ENCODE results near the gene S100A7. TPM values are rescaled to one million over a fixed set of nuclear protein-coding genes. Genes with fewer than 3 reads are reported as not detected.
"Not testable (repeated sequence)": the region's sequence is repeated elsewhere in the genome, so short reads cannot be mapped to it uniquely, and the experiment has no call there.

The S100A7 gene
- polyA plus RNA-seq, 5 donors, result not detected

- no peak for DNase-seq
Measured at GRCh38 chr1:153431427-153431826, 29.0 kb downstream of the S100A7 start.

DNA sequence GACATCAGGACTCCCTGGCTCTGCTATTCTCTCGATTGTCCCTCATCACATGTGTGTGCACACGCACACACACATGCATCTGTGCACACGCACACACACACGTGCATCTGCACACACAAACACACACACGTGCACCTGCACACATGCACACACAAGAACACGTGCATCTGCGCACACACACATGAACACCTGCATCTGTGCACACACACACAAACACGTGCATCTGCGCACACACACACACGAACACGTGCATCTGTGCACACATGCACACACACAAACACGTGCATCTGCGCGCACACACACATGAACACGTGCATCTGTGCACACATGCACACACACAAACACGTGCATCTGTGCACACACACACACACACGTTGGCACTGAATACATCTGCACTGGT is 29.4 kb downstream of the S100A7 start:
- no peak for DNase-seq

DNA sequence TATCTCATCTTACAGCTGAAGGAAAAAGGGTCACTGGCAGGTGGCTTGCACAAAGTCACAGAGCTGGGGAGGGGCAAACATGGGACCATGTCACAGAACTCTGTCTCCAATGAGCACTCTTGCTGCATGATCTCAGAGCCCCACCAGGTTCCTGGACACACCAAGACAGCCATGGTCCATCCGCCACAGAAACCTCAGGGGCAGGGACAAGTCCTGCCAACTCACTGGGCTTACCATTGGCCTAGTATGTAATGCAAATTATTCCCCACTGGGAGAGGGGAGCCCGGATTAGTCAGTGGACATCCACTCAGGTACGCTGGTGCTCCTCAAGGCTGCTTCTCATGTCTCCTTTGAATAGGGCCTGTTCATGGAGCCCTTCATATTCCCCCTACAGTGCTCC is 29.9 kb downstream of the S100A7 start:
- DNase-seq, result no peak

- DNase-seq, result no peak
Measured at GRCh38 chr1:153430166-153430553, 30.3 kb downstream of the S100A7 start.

DNA sequence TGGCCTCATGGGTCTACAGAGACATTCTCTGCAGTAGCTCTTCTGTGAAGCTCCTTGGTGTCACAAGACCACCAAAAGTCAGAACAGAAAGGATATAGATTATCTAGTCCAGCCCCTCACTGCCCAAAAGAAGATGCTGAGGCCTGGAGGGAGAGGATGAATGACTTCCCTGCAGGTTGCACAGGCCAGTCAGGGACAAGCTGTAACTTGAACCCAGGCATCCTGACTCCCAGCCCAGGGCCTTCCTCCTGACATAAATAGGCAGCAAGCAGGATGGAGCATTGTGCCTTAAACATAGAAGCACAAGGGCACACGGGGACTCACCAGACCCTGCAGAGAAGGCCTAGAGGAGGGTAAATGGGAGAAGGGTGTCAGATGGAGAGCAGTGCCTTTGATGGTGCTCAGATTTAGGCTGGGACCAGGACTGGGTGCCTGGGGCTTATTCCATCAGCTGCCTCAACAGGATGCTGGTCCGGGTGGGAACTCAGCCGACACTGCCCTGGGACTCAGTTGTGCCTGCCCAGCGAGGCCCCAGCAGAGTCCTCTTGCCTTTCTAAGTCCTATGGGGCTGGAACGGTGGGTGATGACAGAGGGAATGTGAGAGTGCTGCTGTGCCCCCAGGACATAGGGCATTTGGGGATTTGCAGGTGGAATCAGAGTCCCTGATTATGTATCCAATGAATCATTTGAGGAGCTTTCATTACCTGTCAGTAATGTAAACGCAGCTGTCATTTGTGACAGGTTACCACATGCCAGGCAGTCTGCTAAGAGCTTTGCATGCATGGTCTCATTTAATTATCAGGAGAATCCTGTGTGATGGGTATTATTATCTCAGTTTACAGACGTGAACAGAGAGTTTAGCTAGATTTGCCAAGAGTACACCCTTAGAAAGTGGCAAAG is 30.9 kb downstream of the S100A7 start:
- no peak for DNase-seq

DNA sequence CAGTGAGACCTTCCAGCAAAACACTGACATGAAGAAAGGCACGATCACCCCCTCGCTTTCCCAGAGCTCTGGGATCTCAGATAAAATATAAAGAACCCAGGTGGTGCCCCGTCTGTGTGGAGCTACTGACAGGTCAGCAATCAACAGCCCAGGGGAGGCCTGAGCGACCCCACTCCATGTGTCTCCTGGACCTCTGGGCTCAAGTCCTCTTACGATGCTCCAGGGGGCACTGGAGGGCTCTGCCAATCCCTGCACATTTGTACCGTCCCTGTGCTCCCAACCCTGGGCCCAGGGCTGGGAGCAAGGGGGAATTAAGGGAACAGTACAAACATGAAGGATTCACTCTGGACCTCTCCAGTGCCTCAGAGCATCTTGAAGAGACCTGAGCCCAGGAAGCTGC is 31.7 kb downstream of the S100A7 start:
- DNase-seq, result no peak

DNA sequence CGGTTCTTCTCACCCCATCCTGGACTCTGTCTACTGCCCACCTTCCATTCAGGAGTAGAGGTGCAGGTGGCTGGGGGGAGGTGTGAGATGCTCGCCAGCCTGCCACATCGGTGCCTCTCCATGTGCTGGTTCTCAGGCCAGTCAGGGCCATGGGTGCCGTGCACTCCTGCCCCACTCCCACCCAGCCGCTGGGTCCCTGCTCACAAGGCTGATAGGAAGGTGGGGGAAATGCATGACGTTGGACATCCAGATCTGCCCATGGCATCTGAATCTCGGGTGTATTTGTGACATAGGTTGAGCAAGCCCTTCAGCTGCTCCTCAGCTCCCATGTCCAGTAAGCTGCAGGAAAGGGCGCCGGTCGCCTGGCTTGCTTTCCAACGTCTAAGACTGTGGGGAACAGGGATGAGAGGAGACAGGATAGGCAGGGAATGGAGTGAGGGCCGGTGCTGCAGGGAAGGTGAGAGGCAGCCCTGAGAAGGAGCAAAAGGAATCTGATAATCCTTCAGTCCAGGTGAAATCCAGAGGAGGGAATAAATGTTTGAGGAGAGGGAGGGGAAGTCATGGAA is 32.3 kb downstream of the S100A7 start:
- no peak for DNase-seq

GRCh38 chr1:153426809-153427208 is 33.6 kb downstream of the S100A7 start:
- DNase-seq, result no peak

DNA sequence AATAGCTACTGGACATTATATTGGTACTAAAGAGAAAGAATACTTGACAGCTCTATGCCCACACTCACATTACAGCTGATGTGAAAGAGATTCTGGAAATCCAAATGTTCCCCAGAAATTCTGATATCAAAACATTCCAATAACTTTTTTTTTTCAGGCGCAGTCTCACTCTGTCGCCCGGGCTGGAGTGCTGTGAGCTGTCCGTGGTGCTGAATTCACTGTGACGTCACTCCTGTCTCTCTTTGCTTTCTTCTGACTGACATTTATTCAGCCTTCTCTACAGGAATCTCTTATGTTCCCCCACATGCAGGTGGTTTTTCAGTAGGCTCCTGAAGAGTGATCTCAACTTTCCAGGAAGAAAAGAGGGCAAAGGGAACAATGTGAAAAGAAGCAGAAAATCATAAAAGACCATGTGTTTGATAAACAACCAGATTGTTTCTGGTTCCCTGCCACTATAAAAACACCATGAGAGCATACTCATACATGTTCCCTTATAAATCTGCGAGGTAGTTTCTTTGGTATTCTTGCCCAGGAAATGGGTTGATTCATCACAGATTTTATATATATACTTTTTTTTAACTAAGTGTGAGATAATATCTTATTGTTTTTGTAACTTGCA is 37.9 kb downstream of the S100A7 start:
- DNase-seq, result peak; percentile 62 to 75

DNA sequence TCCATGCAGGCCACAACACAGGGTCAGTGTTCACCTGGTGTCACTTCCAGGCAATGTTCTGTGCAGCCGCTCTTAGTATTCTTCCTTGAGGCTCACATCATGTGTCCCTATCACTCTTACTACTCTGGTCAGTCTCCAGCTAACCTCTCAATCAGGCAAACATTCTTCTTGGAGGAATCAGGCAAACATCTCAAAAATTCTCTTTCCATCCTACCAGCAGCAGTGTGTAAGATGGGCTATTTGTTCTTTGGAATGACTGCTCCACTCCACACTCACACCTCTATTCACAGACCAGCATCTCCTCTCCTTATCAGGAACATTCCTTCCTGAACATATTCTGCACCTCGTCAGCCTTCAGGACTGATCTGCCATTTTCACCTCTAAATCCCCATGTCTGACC is 40.1 kb downstream of the S100A7 start:
- no peak for DNase-seq

DNA sequence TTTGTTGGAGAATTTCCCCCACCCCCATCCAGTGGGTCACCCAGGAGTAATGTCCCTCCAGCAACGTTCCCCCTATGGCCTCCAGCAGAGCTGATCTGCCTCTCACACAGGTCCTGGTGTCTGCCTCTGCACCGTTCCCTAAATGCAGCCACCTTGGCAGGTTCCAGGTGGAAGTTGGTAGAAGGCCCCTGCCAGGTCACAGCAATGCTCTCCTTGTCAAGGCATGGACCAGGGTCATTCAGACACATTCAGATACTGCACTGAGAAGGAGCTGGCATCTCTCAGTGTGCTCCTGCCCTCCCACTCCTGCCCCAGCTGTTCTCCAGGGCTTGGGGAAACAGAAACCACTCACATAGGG is 41.0 kb downstream of the S100A7 start:
- DNase-seq, result not testable (repeated sequence)

- not testable (repeated sequence) for DNase-seq
Measured at GRCh38 chr1:153418758-153419435, 41.6 kb downstream of the S100A7 start.

DNA sequence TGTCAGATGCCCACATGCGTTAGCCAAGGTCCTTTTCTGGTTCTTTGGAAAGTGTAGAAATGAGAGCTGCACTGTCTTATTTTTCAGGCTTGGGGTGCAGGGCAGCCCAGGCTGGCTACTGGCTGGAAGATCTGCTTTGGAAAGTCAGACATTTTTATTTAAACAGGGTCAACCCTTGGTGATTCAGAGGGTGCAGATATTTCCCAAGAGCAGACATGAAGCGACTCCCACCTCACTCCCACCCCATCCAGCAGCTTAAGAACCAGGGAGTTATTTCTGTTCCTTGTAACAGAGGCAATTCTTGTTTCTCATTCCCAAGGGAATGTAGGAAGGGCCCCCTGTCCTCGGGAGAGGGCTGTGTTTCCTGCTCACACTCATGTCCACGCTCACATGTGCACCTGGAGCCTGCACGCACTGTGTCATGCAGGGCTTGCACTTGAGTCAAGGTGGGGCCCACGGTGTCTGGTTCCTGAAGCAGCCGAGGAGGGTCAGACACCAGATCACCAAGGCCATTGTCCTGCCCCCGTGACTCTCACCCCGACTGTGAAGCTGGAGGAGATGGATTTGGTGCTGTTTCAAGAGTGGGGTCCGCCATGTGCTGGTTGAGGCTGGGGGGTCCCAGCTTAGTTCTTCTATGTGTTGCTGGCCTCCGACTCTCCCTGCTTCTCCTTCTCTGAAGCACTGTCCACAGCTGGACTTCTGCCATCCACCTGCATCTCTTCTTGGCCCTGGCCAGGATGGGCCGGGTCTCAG is 43.1 kb downstream of the S100A7 start:
- no peak for DNase-seq

DNA sequence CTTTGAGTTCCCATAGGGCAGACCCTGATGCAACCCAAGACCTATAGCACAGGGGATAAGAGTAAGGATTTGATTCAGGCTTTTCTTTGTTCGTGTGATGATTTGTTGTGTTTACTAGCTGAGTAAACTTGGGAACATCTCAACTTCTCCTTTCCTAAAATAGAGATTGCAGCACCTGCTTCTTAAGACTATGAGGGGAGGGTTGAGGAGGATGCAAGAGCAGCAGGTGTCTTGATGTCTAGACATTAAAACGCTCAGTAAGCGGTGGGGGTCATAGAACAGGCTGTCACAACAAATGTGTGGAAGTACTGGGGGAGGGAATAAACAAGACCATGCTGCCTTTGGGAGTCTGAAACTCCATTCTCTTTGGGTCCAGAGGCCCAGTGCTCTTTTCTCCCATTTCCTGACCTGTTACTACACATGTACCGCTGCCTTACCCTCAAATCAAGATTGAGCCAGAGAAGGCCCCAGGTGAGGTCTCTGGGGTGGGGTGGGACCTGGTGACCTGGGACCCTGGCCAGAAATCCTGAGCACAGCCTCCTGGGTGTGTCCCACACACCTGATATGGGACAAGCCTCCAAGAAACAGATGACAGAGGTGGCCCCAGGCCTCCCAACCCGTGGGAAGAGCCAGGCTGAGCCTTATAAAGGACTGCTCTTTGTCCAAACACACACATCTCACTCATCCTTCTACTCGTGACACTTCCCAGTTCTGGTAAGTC is 44.4 kb downstream of the S100A7 start, which contains the start of gene S100A7A:
S100A7A (plus strand) TSS at position 671 of the 721 bp plus-strand sequence. CDS start 1,563 bp downstream, outside the sequence.
- no peak for DNase-seq

DNA sequence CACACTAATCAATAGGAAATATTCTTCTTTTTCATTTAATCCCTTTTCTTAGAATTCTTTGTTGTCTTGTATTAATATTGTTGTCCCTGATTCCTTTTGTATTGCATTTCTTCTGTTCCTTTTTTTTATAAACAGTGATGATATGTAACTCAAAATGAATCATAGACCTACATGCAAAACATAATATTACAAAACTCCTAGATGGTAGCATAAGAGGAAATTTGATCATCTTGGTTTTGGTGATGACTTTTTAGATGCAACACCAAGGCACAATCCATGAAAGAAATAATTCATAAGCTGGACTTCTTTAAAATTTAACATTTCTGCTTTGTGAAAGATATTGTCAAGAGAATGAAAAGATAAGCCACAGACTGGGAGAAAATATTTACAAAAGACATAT is 46.5 kb downstream of the S100A7 start:
- DNase-seq, result not testable (repeated sequence)

Other genes starting within 250 kb of the S100A7 start
- gene PRR9, start 243.1 kb downstream of the S100A7 start, polyA plus RNA-seq (ENCODE audit: insufficient read depth in 1 of 5, insufficient read length in 5 of 5, low replicate concordance in 1 of 5), result not detected
- gene LORICRIN, start 201.0 kb downstream of the S100A7 start, polyA plus RNA-seq (ENCODE audit: insufficient read depth in 1 of 5, insufficient read length in 5 of 5, low replicate concordance in 1 of 5), result not detected
- gene PGLYRP3, start 147.7 kb downstream of the S100A7 start, polyA plus RNA-seq (ENCODE audit: insufficient read depth in 1 of 5, insufficient read length in 5 of 5, low replicate concordance in 1 of 5), result not detected
- not detected for gene PGLYRP4, start 111.8 kb downstream of the S100A7 start, polyA plus RNA-seq (ENCODE audit: insufficient read depth in 1 of 5, insufficient read length in 5 of 5, low replicate concordance in 1 of 5)
- 10 to 100 TPM; 17.9 to 33.5 (median 28.3) TPM for gene S100A9, start 102.8 kb downstream of the S100A7 start, polyA plus RNA-seq (ENCODE audit: insufficient read depth in 1 of 5, insufficient read length in 5 of 5, low replicate concordance in 1 of 5)
- 1 to 10 TPM; 1.2 to 3.8 (median 3.0) TPM for gene S100A12, start 85.0 kb downstream of the S100A7 start, polyA plus RNA-seq (ENCODE audit: insufficient read depth in 1 of 5, insufficient read length in 5 of 5, low replicate concordance in 1 of 5)
- 10 to 100 TPM; 12.1 to 30.7 (median 22.1) TPM for gene S100A8, start 69.6 kb downstream of the S100A7 start, polyA plus RNA-seq (ENCODE audit: insufficient read depth in 1 of 5, insufficient read length in 5 of 5, low replicate concordance in 1 of 5)
- gene S100A7A, start 44.1 kb downstream of the S100A7 start, polyA plus RNA-seq (ENCODE audit: insufficient read depth in 1 of 5, insufficient read length in 5 of 5, low replicate concordance in 1 of 5), result not detected
- 100 to 1,000 TPM; 138 to 297 (median 187) TPM for gene S100A6, start 75.3 kb upstream of the S100A7 start, polyA plus RNA-seq (ENCODE audit: insufficient read depth in 1 of 5, insufficient read length in 5 of 5, low replicate concordance in 1 of 5)
- gene S100A5, start 80.3 kb upstream of the S100A7 start, polyA plus RNA-seq (ENCODE audit: insufficient read depth in 1 of 5, insufficient read length in 5 of 5, low replicate concordance in 1 of 5), result under 1 TPM in 1 of 5 donors, not detected in 4; 0.23 TPM
- gene S100A4, start 85.2 kb upstream of the S100A7 start, polyA plus RNA-seq (ENCODE audit: insufficient read depth in 1 of 5, insufficient read length in 5 of 5, low replicate concordance in 1 of 5), result 10 to 100 TPM; 15.9 to 32.6 (median 19.9) TPM
- gene S100A3, start 88.6 kb upstream of the S100A7 start, polyA plus RNA-seq (ENCODE audit: insufficient read depth in 1 of 5, insufficient read length in 5 of 5, low replicate concordance in 1 of 5), result under 1 TPM in 2 of 5 donors, not detected in 3; 0.21 to 0.66 TPM
- gene S100A2, start 105.2 kb upstream of the S100A7 start, polyA plus RNA-seq (ENCODE audit: insufficient read depth in 1 of 5, insufficient read length in 5 of 5, low replicate concordance in 1 of 5), result 1 to 10 TPM in 3 of 5 donors, under 1 TPM in 2; 0.69 to 1.8 (median 1.2) TPM
- 100 to 1,000 TPM; 119 to 177 (median 147) TPM for gene S100A16, start 152.5 kb upstream of the S100A7 start, polyA plus RNA-seq (ENCODE audit: insufficient read depth in 1 of 5, insufficient read length in 5 of 5, low replicate concordance in 1 of 5)
- 100 to 1,000 TPM in 4 of 5 donors, 10 to 100 TPM in 1; 93.5 to 174 (median 144) TPM for gene S100A14, start 155.7 kb upstream of the S100A7 start, polyA plus RNA-seq (ENCODE audit: insufficient read depth in 1 of 5, insufficient read length in 5 of 5, low replicate concordance in 1 of 5)
- gene S100A13, start 166.9 kb upstream of the S100A7 start, polyA plus RNA-seq (ENCODE audit: insufficient read depth in 1 of 5, insufficient read length in 5 of 5, low replicate concordance in 1 of 5), result 100 to 1,000 TPM in 1 of 5 donors, 10 to 100 TPM in 4; 76.9 to 120 (median 96.7) TPM
- 1 to 10 TPM in 4 of 5 donors, under 1 TPM in 1; 1.00 to 2.0 (median 1.6) TPM for gene S100A1, start 167.8 kb upstream of the S100A7 start, polyA plus RNA-seq (ENCODE audit: insufficient read depth in 1 of 5, insufficient read length in 5 of 5, low replicate concordance in 1 of 5)
- gene CHTOP, start 173.4 kb upstream of the S100A7 start, polyA plus RNA-seq (ENCODE audit: insufficient read depth in 1 of 5, insufficient read length in 5 of 5, low replicate concordance in 1 of 5), result 100 to 1,000 TPM; 106 to 125 (median 120) TPM
- gene SNAPIN, start 198.1 kb upstream of the S100A7 start, polyA plus RNA-seq (ENCODE audit: insufficient read depth in 1 of 5, insufficient read length in 5 of 5, low replicate concordance in 1 of 5), result 10 to 100 TPM; 38.5 to 48.6 (median 41.6) TPM
- gene ILF2, start 210.3 kb upstream of the S100A7 start, polyA plus RNA-seq (ENCODE audit: insufficient read depth in 1 of 5, insufficient read length in 5 of 5, low replicate concordance in 1 of 5), result 100 to 1,000 TPM; 245 to 312 (median 264) TPM
- gene NPR1, start 218.0 kb upstream of the S100A7 start, polyA plus RNA-seq (ENCODE audit: insufficient read depth in 1 of 5, insufficient read length in 5 of 5, low replicate concordance in 1 of 5), result 10 to 100 TPM; 14.4 to 20.5 (median 15.0) TPM